Measurements from ENCODE around the gene TDRKH. TPM values are rescaled to one million over a fixed set of nuclear protein-coding genes. Genes with fewer than 3 reads are reported as not detected.

Gene TDRKH
- total RNA-seq, 2 experiments from 2014 or later = 10.2 to 21.1 TPM

- ChIA-PET POLR2A (no interaction called here), CTCF (ENCODE audit: unreplicated experiment) (no interaction called here)
- BruUV-seq (replicated peaks) = no TSS peak
- DNase-seq (ENCODE audit: low spot score) = no peak
- Histone ChIP-seq H3K4me2 (ENCODE audit: low read length) (no peak overlapping the region; the same call in 1 of the 2 replicates), H3K9me3 (ENCODE audit: low read length) (no peaks in the 10 kb centered on the region), H3K4me3 (ENCODE audit: low read depth, low read length, poor library complexity, severe bottlenecking) (no peak overlapping the region), H3K79me2 (ENCODE audit: insufficient read depth, low read depth, low read length) (no peaks in the 10 kb centered on the region), H3K9me2 (ENCODE audit: insufficient read depth, low read length) (no peaks in the 10 kb centered on the region), H4K20me1 (ENCODE audit: insufficient read depth, low read length) (no peaks in the 10 kb centered on the region), H3K4me1 (ENCODE audit: insufficient read depth, low read length, poor library complexity, severe bottlenecking) (peaks cover 13% of the 10 kb centered on the region), H3K36me3 (ENCODE audit: insufficient read depth, low read length) (no peaks in the 10 kb centered on the region), H3K27ac (ENCODE audit: low read depth, low read length, poor library complexity, severe bottlenecking) (no peak overlapping the region), H2AFZ (ENCODE audit: low read length) (no peak overlapping the region)
- intact Hi-C loops (cut with micrococcal nuclease; ENCODE audit: unreplicated experiment) = loop anchor here (5.0 kb wide), 1 partner anchor 122 kb away; the partner anchor contains the start of gene CELF3
- no peak for TF ChIP-seq EZH2phosphoT487 (IDR thresholded peaks at IDR 0.05; ENCODE audit: borderline replicate concordance, low read depth, low read length)
- TF ChIP-seq, protein P1, sequence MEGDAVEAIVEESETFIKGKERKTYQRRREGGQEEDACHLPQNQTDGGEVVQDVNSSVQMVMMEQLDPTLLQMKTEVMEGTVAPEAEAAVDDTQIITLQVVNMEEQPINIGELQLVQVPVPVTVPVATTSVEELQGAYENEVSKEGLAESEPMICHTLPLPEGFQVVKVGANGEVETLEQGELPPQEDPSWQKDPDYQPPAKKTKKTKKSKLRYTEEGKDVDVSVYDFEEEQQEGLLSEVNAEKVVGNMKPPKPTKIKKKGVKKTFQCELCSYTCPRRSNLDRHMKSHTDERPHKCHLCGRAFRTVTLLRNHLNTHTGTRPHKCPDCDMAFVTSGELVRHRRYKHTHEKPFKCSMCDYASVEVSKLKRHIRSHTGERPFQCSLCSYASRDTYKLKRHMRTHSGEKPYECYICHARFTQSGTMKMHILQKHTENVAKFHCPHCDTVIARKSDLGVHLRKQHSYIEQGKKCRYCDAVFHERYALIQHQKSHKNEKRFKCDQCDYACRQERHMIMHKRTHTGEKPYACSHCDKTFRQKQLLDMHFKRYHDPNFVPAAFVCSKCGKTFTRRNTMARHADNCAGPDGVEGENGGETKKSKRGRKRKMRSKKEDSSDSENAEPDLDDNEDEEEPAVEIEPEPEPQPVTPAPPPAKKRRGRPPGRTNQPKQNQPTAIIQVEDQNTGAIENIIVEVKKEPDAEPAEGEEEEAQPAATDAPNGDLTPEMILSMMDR (conservative IDR thresholded peaks at IDR 0.05; ENCODE audit: low read length) = no peak
These were observed 48.7 kb upstream of the TDRKH start for GRCh38 chr1:151839082-151839412.

- H3K36me3 ChIP-seq (ENCODE audit: insufficient read depth, low read length) = no peaks in the 10 kb centered on the region
- H3K4me1 ChIP-seq (ENCODE audit: insufficient read depth, low read length, poor library complexity, severe bottlenecking) = peaks cover 7% of the 10 kb centered on the region
- no peak overlapping the region for H3K27ac ChIP-seq (ENCODE audit: low read depth, low read length, poor library complexity, severe bottlenecking)
- ChIA-PET POLR2A (no interaction called here), CTCF (ENCODE audit: unreplicated experiment) (no interaction called here)
- BruUV-seq (replicated peaks) = no TSS peak
- H4K20me1 ChIP-seq (ENCODE audit: insufficient read depth, low read length) = no peaks in the 10 kb centered on the region
- no peaks in the 10 kb centered on the region for H3K9me3 ChIP-seq (ENCODE audit: low read length)
- no peak for DNase-seq (ENCODE audit: low spot score)
- H3K9me2 ChIP-seq (ENCODE audit: insufficient read depth, low read length) = no peaks in the 10 kb centered on the region
- TF ChIP-seq, protein P1 (conservative IDR thresholded peaks at IDR 0.05; ENCODE audit: low read length) = no peak
- no peak for TF ChIP-seq EZH2phosphoT487 (IDR thresholded peaks at IDR 0.05; ENCODE audit: borderline replicate concordance, low read depth, low read length)
- H3K4me2 ChIP-seq (ENCODE audit: low read length) = no peak overlapping the region; the same call in 1 of the 2 replicates
- no peak overlapping the region for H3K4me3 ChIP-seq (ENCODE audit: low read depth, low read length, poor library complexity, severe bottlenecking)
- intact Hi-C loops (cut with micrococcal nuclease; ENCODE audit: unreplicated experiment) = loop anchor here (5.0 kb wide), 1 partner anchor 121 kb away; the partner anchor contains the start of gene CELF3
- H3K79me2 ChIP-seq (ENCODE audit: insufficient read depth, low read depth, low read length) = no peaks in the 10 kb centered on the region
- no peak overlapping the region for H2AFZ ChIP-seq (ENCODE audit: low read length)
These were observed 48.2 kb upstream of the TDRKH start for GRCh38 chr1:151838222-151839081.

- Histone ChIP-seq H3K4me2 (ENCODE audit: low read length) (no peak overlapping the region; the same call in 1 of the 2 replicates), H3K36me3 (ENCODE audit: insufficient read depth, low read length) (no peaks in the 10 kb centered on the region), H3K9me2 (ENCODE audit: insufficient read depth, low read length) (no peaks in the 10 kb centered on the region), H4K20me1 (ENCODE audit: insufficient read depth, low read length) (no peaks in the 10 kb centered on the region), H3K4me1 (ENCODE audit: insufficient read depth, low read length, poor library complexity, severe bottlenecking) (peaks cover under 1% of the 10 kb centered on the region), H3K4me3 (ENCODE audit: low read depth, low read length, poor library complexity, severe bottlenecking) (no peak overlapping the region), H2AFZ (ENCODE audit: low read length) (no peak overlapping the region), H3K27ac (ENCODE audit: low read depth, low read length, poor library complexity, severe bottlenecking) (no peak overlapping the region), H3K9me3 (ENCODE audit: low read length) (no peaks in the 10 kb centered on the region), H3K79me2 (ENCODE audit: insufficient read depth, low read depth, low read length) (no peaks in the 10 kb centered on the region)
- BruUV-seq (replicated peaks) = no TSS peak
- POLR2A ChIA-PET = no interaction called here
- CTCF ChIA-PET (ENCODE audit: unreplicated experiment) = no interaction called here
- intact Hi-C loops (cut with micrococcal nuclease; ENCODE audit: unreplicated experiment) = loop anchor here (2.0 to 5.0 kb wide), 2 partner anchors 103 to 121 kb away; partner anchors contain the start of gene CELF3
- TF ChIP-seq, protein P1 (conservative IDR thresholded peaks at IDR 0.05; ENCODE audit: low read length) = no peak
- TF ChIP-seq EZH2phosphoT487 (IDR thresholded peaks at IDR 0.05; ENCODE audit: borderline replicate concordance, low read depth, low read length) = no peak
- no peak for DNase-seq (ENCODE audit: low spot score)
These were observed 47.6 kb upstream of the TDRKH start for GRCh38 chr1:151837884-151838221.

Measured in OCI-LY7 (cell line).